Cardiac ventricle fibroblast (primary cell): Measurements from ENCODE around the gene ZC3H4. TPM values are rescaled to one million over a fixed set of nuclear protein-coding genes. Genes with fewer than 3 reads are reported as not detected.

Experiments used
- total RNA-seq: library from RNA; depleted of rRNA; stranded (reverse); fragments of >200 nt; gene quantifications from 2 replicates; pipeline ENCODE4 v1.2.3, GENCODE V29; 2015

ZC3H4 gene
- total RNA-seq, result 21.9 and 23.6 TPM in 2 replicates

DNA sequence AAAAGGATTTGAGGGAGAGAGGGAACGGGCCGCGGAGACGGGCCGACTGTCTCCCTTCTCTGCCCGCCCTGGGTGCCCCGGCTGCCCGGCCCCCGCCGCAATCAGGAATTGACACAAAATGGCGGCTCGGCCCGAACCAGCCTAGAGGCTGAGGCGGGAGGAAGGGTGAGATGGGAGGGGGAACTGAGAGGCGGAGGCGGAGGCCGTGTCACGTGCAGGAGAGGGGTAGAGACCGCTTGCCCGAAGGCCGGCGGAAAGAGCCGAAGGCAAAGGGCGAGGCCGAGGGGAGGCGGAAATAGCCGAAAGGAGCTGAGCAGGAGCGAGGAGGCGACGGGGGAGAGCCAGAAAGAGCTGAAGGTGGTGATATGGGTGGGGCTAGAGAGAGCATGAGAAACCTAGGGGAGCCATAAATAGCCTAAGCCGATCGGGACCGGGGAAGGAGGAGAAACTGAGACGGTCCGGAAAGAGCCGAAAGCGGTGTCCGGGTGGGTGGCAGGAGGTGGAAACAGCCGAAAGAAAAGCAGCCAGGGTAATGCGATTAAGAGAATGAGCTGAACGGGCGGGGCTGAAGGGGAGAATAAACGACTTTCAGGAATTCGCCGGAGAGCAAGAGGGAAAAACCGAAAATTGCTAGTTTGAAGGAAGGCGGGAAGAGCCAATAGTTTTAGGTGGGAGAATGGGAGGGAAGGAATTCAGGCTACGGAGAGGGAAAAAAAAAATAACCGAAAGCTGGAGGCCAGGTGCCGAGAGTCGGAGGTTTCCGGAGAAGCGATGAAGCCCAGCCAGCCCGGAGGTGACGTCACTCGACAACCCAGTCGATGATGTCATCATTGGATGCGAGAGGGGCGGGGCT is at the start of gene ZC3H4:
Gene ZC3H4 (minus strand): TSS at position 780 of the 853 bp plus-strand sequence. CDS start 1,192 bp downstream, outside the sequence.

GRCh38 chr19:47130589-47131227 is 17.1 kb upstream of the ZC3H4 start, which contains the start of gene SAE1:
Gene SAE1, plus strand, starts transcription at chr19:47130835. Its CDS starts 96 bp downstream, at chr19:47130931.

DNA sequence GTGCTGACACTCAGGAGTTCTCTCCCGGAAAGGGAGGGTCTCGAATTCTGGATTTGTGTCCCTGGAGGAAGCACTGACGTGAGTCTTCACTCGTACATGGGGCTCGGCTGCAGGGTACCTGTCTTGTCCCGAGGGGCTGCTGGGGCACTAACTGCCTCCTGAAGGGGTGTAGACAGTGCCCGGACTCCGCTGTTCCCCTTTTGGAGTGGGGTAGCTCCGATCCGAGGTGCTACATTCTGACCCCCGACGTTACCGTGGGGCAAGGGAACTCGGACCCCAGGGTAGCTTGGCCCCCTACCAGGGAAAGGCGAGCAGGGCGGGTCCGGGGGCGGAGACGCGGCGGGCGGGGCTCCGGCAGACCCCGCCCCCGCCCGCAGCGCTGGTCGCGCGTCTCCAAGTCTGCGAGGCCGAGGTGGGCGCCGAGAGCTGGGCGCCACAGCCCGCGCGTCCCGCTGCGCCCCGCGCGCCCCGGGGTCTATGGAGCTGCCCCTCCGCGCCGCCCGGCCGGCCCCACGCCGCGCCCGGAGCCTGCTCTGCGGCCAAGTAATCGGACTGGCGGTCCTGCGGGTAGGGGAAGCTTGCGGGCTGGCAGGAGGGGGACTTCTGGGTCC is 94.0 kb downstream of the ZC3H4 start, which contains the start of gene NPAS1:
Gene NPAS1 (plus strand): TSS at position 407 of the 611 bp plus-strand sequence. CDS start 1,211 bp downstream, outside the sequence.

Other genes with a start within 250 kb of the ZC3H4 start
- 6.3 and 9.2 TPM in 2 replicates for gene NPAS1, start 93.9 kb downstream of the ZC3H4 start, total RNA-seq
- gene TMEM160, start 65.2 kb downstream of the ZC3H4 start, total RNA-seq, result 19.2 and 28.3 TPM in 2 replicates
- 50.5 and 53.4 TPM in 2 replicates for gene SAE1, start 17.1 kb upstream of the ZC3H4 start, total RNA-seq
- gene BBC3, start 117.4 kb upstream of the ZC3H4 start, total RNA-seq, result 9.4 and 10.4 TPM in 2 replicates
- 12.1 and 20.8 TPM in 2 replicates for gene CCDC9, start 142.7 kb upstream of the ZC3H4 start, total RNA-seq
- 7.4 and 12.9 TPM in 2 replicates for gene INAFM1, start 161.1 kb upstream of the ZC3H4 start, total RNA-seq
- gene C5AR1, start 196.1 kb upstream of the ZC3H4 start, total RNA-seq, result 0.05 TPM in 1 of 2 replicates, not detected in the other
- not detected in 2 replicates for gene C5AR2, start 218.4 kb upstream of the ZC3H4 start, total RNA-seq
- 5.3 and 8.2 TPM in 2 replicates for gene DHX34, start 235.5 kb upstream of the ZC3H4 start, total RNA-seq